ENCODE data around the gene RUNX3.

Gene RUNX3

DNA sequence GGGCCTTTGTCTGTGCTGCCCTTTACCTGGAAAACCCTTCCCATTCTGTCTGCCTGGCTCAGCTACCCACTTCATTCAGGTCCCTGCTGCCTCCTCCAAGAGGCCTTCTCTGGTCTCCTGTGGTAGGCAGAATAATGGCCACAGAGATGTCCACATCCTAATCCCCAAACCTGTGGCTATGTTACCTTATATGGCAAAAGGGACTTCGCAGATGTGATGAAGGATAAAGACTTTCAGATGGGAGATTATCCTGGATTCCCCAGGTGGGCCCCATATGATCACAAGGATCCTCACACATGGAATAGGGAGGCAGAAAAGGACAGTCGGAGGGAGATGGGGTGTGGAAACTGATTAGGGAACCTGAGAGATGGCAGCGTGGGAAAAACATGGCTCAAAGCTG is 14.2 kb upstream of the RUNX3 start:
- TF ChIP-seq, protein P1, sequence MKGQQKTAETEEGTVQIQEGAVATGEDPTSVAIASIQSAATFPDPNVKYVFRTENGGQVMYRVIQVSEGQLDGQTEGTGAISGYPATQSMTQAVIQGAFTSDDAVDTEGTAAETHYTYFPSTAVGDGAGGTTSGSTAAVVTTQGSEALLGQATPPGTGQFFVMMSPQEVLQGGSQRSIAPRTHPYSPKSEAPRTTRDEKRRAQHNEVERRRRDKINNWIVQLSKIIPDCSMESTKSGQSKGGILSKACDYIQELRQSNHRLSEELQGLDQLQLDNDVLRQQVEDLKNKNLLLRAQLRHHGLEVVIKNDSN (IDR thresholded peaks at IDR 0.05): no peak
- no peak for TF ChIP-seq ZBTB7A (IDR thresholded peaks at IDR 0.05; ENCODE audit: low read depth)
- TF ChIP-seq, protein P2, sequence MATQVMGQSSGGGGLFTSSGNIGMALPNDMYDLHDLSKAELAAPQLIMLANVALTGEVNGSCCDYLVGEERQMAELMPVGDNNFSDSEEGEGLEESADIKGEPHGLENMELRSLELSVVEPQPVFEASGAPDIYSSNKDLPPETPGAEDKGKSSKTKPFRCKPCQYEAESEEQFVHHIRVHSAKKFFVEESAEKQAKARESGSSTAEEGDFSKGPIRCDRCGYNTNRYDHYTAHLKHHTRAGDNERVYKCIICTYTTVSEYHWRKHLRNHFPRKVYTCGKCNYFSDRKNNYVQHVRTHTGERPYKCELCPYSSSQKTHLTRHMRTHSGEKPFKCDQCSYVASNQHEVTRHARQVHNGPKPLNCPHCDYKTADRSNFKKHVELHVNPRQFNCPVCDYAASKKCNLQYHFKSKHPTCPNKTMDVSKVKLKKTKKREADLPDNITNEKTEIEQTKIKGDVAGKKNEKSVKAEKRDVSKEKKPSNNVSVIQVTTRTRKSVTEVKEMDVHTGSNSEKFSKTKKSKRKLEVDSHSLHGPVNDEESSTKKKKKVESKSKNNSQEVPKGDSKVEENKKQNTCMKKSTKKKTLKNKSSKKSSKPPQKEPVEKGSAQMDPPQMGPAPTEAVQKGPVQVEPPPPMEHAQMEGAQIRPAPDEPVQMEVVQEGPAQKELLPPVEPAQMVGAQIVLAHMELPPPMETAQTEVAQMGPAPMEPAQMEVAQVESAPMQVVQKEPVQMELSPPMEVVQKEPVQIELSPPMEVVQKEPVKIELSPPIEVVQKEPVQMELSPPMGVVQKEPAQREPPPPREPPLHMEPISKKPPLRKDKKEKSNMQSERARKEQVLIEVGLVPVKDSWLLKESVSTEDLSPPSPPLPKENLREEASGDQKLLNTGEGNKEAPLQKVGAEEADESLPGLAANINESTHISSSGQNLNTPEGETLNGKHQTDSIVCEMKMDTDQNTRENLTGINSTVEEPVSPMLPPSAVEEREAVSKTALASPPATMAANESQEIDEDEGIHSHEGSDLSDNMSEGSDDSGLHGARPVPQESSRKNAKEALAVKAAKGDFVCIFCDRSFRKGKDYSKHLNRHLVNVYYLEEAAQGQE (IDR thresholded peaks at IDR 0.05; ENCODE audit: low read depth): no peak
- TF ChIP-seq TCF12 (IDR thresholded peaks at IDR 0.05; ENCODE audit: low read depth): no peak
- TF ChIP-seq NFIC (IDR thresholded peaks at IDR 0.05): no peak
- TF ChIP-seq CEBPB (IDR thresholded peaks at IDR 0.05): no peak
- TF ChIP-seq CREB1 (IDR thresholded peaks at IDR 0.05; ENCODE audit: low read depth): no peak
- TF ChIP-seq YY1 (IDR thresholded peaks at IDR 0.05; ENCODE audit: low read depth): no peak
- TF ChIP-seq TEAD4 (IDR thresholded peaks at IDR 0.05): no peak
- TF ChIP-seq TAF1 (IDR thresholded peaks at IDR 0.05; ENCODE audit: low read depth): no peak

DNA sequence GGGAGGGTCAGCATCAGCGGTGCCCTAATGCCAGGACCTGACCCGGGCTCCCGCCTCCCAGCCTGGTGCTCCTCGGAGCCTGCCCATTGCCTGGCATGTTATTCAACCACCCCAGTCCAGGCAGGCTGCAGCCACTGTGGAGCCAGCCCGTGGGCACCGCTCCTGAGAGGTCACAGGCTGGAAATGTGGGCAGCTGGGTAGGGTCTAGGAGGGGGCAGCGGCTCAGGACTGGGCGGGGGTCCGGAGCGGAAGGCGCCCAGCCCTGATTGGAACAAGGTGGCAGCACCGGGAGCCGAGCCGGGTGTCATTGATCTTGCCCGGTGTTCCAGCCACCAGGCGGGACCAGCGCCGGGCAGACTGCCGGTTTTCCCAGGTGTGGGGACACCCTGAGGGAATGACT is 12.7 kb upstream of the RUNX3 start:
- TF ChIP-seq NFIC (IDR thresholded peaks at IDR 0.05): no peak
- no peak for TF ChIP-seq EGR1 (IDR thresholded peaks at IDR 0.05)
- TF ChIP-seq ZBTB7A (IDR thresholded peaks at IDR 0.05; ENCODE audit: low read depth): no peak
- no peak for TF ChIP-seq CEBPB (IDR thresholded peaks at IDR 0.05)
- TF ChIP-seq CREB1 (IDR thresholded peaks at IDR 0.05; ENCODE audit: low read depth): no peak
- no peak for TF ChIP-seq MAX (IDR thresholded peaks at IDR 0.05)
- no peak for TF ChIP-seq TAF1 (IDR thresholded peaks at IDR 0.05; ENCODE audit: low read depth)
- no peak for TF ChIP-seq YY1 (IDR thresholded peaks at IDR 0.05; ENCODE audit: low read depth)
- no peak for TF ChIP-seq TEAD4 (IDR thresholded peaks at IDR 0.05)

DNA sequence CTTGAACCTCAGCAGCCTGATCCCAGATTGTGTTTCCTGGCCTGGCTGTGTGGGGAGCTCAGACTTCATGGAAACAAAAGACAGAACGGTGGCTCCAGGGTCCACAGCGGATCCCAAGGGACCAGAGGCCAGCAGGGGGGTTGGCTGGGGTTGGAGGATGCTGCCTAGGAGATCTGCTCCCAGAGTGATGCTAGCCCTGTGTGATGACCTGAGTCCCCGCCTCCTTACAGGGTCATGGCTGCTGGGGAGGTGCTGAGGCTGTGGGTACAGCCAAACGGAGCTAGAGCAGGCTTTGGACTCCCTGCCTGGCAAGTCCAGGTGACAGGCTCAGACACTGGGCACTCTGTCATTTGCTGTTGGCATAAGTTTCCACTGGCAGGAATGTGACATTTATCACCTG is 11.5 kb upstream of the RUNX3 start:
- no peak for TF ChIP-seq TAF1 (IDR thresholded peaks at IDR 0.05; ENCODE audit: low read depth)

DNA sequence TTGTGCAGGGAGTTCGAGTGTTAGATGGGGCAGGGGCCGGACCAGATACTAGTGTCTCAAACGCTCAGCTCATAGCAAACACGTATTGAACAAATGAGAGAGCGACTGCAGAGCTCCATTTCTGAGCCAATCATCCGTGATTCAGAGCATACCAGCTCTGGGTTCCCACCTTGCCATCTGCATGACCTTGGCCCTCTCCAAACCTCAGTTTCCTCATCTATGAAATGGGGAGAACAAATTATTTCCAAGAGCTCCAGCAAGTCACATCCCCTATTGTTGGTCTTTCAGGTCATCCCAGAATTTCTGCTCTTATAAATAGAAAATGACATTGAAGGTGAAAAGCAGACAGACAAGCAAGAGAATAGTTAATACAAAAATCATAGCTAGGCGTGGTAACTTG is 10.2 kb upstream of the RUNX3 start:
- TF ChIP-seq EP300 (IDR thresholded peaks at IDR 0.05; ENCODE audit: borderline replicate concordance): no peak
- TF ChIP-seq, protein P2 (IDR thresholded peaks at IDR 0.05; ENCODE audit: low read depth): no peak

GRCh38 chr1:24939675-24940193 is 9.7 kb upstream of the RUNX3 start:
- no peak for TF ChIP-seq FOXM1 (IDR thresholded peaks at IDR 0.05; ENCODE audit: borderline replicate concordance, low read depth)
- no peak for TF ChIP-seq TEAD4 (IDR thresholded peaks at IDR 0.05)
- no peak for TF ChIP-seq CREB1 (IDR thresholded peaks at IDR 0.05; ENCODE audit: low read depth)
- no peak for TF ChIP-seq EGR1 (IDR thresholded peaks at IDR 0.05)
- TF ChIP-seq, protein P2 (IDR thresholded peaks at IDR 0.05; ENCODE audit: low read depth): no peak
- TF ChIP-seq MAX (IDR thresholded peaks at IDR 0.05): no peak
- no peak for TF ChIP-seq CEBPB (IDR thresholded peaks at IDR 0.05)
- TF ChIP-seq ZBTB7A (IDR thresholded peaks at IDR 0.05; ENCODE audit: low read depth): no peak
- TF ChIP-seq TCF12 (IDR thresholded peaks at IDR 0.05; ENCODE audit: low read depth): no peak
- TF ChIP-seq YY1 (IDR thresholded peaks at IDR 0.05; ENCODE audit: low read depth): no peak
- TF ChIP-seq NFIC (IDR thresholded peaks at IDR 0.05): no peak
- TF ChIP-seq, protein P1 (IDR thresholded peaks at IDR 0.05): no peak
- no peak for TF ChIP-seq EP300 (IDR thresholded peaks at IDR 0.05; ENCODE audit: borderline replicate concordance)
- TF ChIP-seq RAD21 (IDR thresholded peaks at IDR 0.05; ENCODE audit: low read depth): no peak
- no peak for TF ChIP-seq TAF1 (IDR thresholded peaks at IDR 0.05; ENCODE audit: low read depth)
